Measurements from ENCODE around the gene LUZP2.

LUZP2 gene

DNA sequence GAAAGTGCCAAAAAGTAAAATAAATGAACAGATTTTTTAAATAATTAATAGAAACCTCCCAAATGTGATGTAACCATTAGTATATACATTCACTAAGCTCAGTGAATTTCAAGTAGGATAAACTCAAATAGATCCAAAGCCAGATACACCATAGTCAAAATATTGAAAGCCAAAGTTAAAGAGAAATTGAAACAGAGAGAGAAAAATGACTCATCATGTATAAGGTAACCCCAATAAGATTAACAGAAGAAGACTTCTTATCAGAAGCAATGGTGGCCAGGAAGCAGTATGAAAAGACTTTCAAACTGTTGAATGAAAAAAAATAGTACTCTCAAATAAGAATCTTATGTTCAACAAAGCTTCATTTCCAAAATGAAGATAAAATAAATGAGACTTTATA lies 70.5 kb downstream of the LUZP2 start:
- Histone ChIP-seq H3K27ac (ENCODE audit: low read length) (no peak overlapping the region), H3K9me3 (ENCODE audit: control insufficient read depth in 1 of 2, low read length in 2 of 2) (no peaks in the 10 kb centered on the region), H3K36me3 (ENCODE audit: control insufficient read depth in 1 of 2, insufficient read depth in 2 of 2, low read length in 2 of 2) (no peaks in the 10 kb centered on the region), H3K4me3 (ENCODE audit: low read depth in 1 of 2, low read length in 2 of 2) (no peak overlapping the region), H3K27me3 (ENCODE audit: low read depth, low read length) (no peaks in the 10 kb centered on the region), H3K4me1 (ENCODE audit: control insufficient read depth in 1 of 2, insufficient read depth in 2 of 2, low read length in 2 of 2) (no peaks in the 10 kb centered on the region)

GRCh38 chr11:24572376-24572775 lies 75.5 kb downstream of the LUZP2 start:
- Histone ChIP-seq H3K36me3 (ENCODE audit: control insufficient read depth in 1 of 2, insufficient read depth in 2 of 2, low read length in 2 of 2) (no peaks in the 10 kb centered on the region), H3K4me3 (ENCODE audit: low read depth in 1 of 2, low read length in 2 of 2) (no peak overlapping the region), H3K4me1 (ENCODE audit: control insufficient read depth in 1 of 2, insufficient read depth in 2 of 2, low read length in 2 of 2) (no peaks in the 10 kb centered on the region), H3K27ac (ENCODE audit: low read length) (no peak overlapping the region), H3K9me3 (ENCODE audit: control insufficient read depth in 1 of 2, low read length in 2 of 2) (no peaks in the 10 kb centered on the region), H3K27me3 (ENCODE audit: low read depth, low read length) (no peaks in the 10 kb centered on the region)

DNA sequence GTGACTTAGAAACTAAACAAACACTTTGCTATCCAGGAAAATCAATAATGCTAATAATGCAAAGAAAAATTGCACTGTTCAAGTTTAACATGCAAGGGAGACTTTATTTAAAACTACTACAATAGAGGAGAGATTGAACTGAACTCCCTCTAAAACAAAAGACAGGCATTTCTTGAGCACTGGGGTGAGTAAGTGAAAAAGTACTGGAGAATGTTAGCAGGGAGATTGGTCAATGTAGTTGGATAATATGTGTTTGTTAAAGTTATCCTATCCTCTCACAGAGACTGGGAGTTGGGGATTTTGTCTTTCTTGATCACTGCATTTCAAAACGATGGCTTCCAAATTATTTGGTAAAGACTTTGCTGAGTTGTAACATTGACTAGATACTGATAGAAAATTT lies 77.6 kb downstream of the LUZP2 start:
- Histone ChIP-seq H3K27ac (ENCODE audit: low read length) (no peak overlapping the region), H3K9me3 (ENCODE audit: control insufficient read depth in 1 of 2, low read length in 2 of 2) (no peaks in the 10 kb centered on the region), H3K36me3 (ENCODE audit: control insufficient read depth in 1 of 2, insufficient read depth in 2 of 2, low read length in 2 of 2) (no peaks in the 10 kb centered on the region), H3K4me3 (ENCODE audit: low read depth in 1 of 2, low read length in 2 of 2) (no peak overlapping the region), H3K4me1 (ENCODE audit: control insufficient read depth in 1 of 2, insufficient read depth in 2 of 2, low read length in 2 of 2) (no peaks in the 10 kb centered on the region), H3K27me3 (ENCODE audit: low read depth, low read length) (no peaks in the 10 kb centered on the region)

- Histone ChIP-seq H3K36me3 (ENCODE audit: control insufficient read depth in 1 of 2, insufficient read depth in 2 of 2, low read length in 2 of 2) (no peaks in the 10 kb centered on the region), H3K27me3 (ENCODE audit: low read depth, low read length) (no peaks in the 10 kb centered on the region), H3K27ac (ENCODE audit: low read length) (no peak overlapping the region), H3K9me3 (ENCODE audit: control insufficient read depth in 1 of 2, low read length in 2 of 2) (no peaks in the 10 kb centered on the region), H3K4me1 (ENCODE audit: control insufficient read depth in 1 of 2, insufficient read depth in 2 of 2, low read length in 2 of 2) (no peaks in the 10 kb centered on the region), H3K4me3 (ENCODE audit: low read depth in 1 of 2, low read length in 2 of 2) (no peak overlapping the region)
Measured at GRCh38 chr11:24575392-24575791, 78.5 kb downstream of the LUZP2 start.

- Histone ChIP-seq H3K4me1 (ENCODE audit: control insufficient read depth in 1 of 2, insufficient read depth in 2 of 2, low read length in 2 of 2) (no peaks in the 10 kb centered on the region), H3K9me3 (ENCODE audit: control insufficient read depth in 1 of 2, low read length in 2 of 2) (no peaks in the 10 kb centered on the region), H3K27me3 (ENCODE audit: low read depth, low read length) (no peaks in the 10 kb centered on the region)
Measured at GRCh38 chr11:24585192-24585591, 88.3 kb downstream of the LUZP2 start.

GRCh38 chr11:24587635-24588034 lies 90.8 kb downstream of the LUZP2 start:
- H3K27ac ChIP-seq (ENCODE audit: low read length) = no peak overlapping the region
- H3K27me3 ChIP-seq (ENCODE audit: low read depth, low read length) = no peaks in the 10 kb centered on the region
- no peak overlapping the region for H3K4me3 ChIP-seq (ENCODE audit: low read depth in 1 of 2, low read length in 2 of 2)
- H3K4me1 ChIP-seq (ENCODE audit: control insufficient read depth in 1 of 2, insufficient read depth in 2 of 2, low read length in 2 of 2) = no peaks in the 10 kb centered on the region
- H3K9me3 ChIP-seq (ENCODE audit: control insufficient read depth in 1 of 2, low read length in 2 of 2) = no peaks in the 10 kb centered on the region
- H3K36me3 ChIP-seq (ENCODE audit: control insufficient read depth in 1 of 2, insufficient read depth in 2 of 2, low read length in 2 of 2) = no peaks in the 10 kb centered on the region

More at GRCh38 chr11:24585192-24585591, 88.3 kb downstream of the LUZP2 start:
- Histone ChIP-seq H3K36me3 (ENCODE audit: control insufficient read depth in 1 of 2, insufficient read depth in 2 of 2, low read length in 2 of 2) (no peaks in the 10 kb centered on the region), H3K27ac (ENCODE audit: low read length) (no peak overlapping the region), H3K4me3 (ENCODE audit: low read depth in 1 of 2, low read length in 2 of 2) (no peak overlapping the region)

DNA sequence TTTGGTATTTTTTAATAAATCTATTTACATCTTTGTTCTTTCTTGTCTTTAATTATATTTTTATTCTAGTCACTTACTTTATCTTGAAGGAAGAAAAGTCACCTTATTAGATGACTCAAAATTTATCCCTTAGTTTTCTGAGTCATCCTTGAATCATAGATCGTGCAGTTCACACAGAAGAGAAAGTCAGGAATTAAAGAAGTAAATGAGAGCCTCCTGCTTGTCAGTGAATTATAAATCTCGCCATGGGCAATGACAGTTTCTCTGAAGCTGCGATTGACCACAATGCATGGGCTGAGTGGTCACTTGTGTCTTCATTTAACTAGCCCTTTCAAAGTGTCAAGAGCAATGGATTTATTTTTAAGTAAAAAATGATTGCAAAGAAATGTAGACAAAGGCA lies 91.2 kb downstream of the LUZP2 start:
- H3K36me3 ChIP-seq (ENCODE audit: control insufficient read depth in 1 of 2, insufficient read depth in 2 of 2, low read length in 2 of 2) = no peaks in the 10 kb centered on the region
- no peak overlapping the region for H3K27ac ChIP-seq (ENCODE audit: low read length)
- no peaks in the 10 kb centered on the region for H3K9me3 ChIP-seq (ENCODE audit: control insufficient read depth in 1 of 2, low read length in 2 of 2)
- H3K4me1 ChIP-seq (ENCODE audit: control insufficient read depth in 1 of 2, insufficient read depth in 2 of 2, low read length in 2 of 2) = no peaks in the 10 kb centered on the region
- no peaks in the 10 kb centered on the region for H3K27me3 ChIP-seq (ENCODE audit: low read depth, low read length)
- no peak overlapping the region for H3K4me3 ChIP-seq (ENCODE audit: low read depth in 1 of 2, low read length in 2 of 2)

DNA sequence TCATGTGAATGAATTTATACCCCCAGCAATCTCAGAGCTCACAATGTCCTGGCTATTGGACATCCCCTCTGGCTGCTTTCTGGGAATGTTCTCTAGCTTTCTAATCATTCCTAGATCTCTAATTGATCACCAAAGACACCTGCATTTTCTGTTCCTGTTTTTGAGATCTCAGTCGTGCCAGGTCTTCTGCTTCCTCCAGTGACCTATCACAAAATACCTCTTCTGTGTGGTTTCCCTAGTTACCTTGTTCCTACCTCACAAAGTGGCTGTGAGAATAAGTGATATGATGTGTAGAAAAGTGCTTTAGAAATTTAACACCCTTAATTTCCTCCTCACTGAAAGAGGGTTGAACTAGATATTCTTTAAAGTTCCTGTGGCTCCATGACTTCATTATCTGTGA lies 92.2 kb downstream of the LUZP2 start:
- no peaks in the 10 kb centered on the region for H3K27me3 ChIP-seq (ENCODE audit: low read depth, low read length)
- no peaks in the 10 kb centered on the region for H3K9me3 ChIP-seq (ENCODE audit: control insufficient read depth in 1 of 2, low read length in 2 of 2)
- no peaks in the 10 kb centered on the region for H3K4me1 ChIP-seq (ENCODE audit: control insufficient read depth in 1 of 2, insufficient read depth in 2 of 2, low read length in 2 of 2)
- H3K4me3 ChIP-seq (ENCODE audit: low read depth in 1 of 2, low read length in 2 of 2) = no peak overlapping the region
- no peaks in the 10 kb centered on the region for H3K36me3 ChIP-seq (ENCODE audit: control insufficient read depth in 1 of 2, insufficient read depth in 2 of 2, low read length in 2 of 2)
- H3K27ac ChIP-seq (ENCODE audit: low read length) = no peak overlapping the region

GRCh38 chr11:24591283-24591682 lies 94.4 kb downstream of the LUZP2 start:
- Histone ChIP-seq H3K27me3 (ENCODE audit: low read depth, low read length) (no peaks in the 10 kb centered on the region), H3K4me1 (ENCODE audit: control insufficient read depth in 1 of 2, insufficient read depth in 2 of 2, low read length in 2 of 2) (no peaks in the 10 kb centered on the region), H3K27ac (ENCODE audit: low read length) (no peak overlapping the region), H3K4me3 (ENCODE audit: low read depth in 1 of 2, low read length in 2 of 2) (no peak overlapping the region), H3K36me3 (ENCODE audit: control insufficient read depth in 1 of 2, insufficient read depth in 2 of 2, low read length in 2 of 2) (no peaks in the 10 kb centered on the region), H3K9me3 (ENCODE audit: control insufficient read depth in 1 of 2, low read length in 2 of 2) (no peaks in the 10 kb centered on the region)

GRCh38 chr11:24592360-24592759 lies 95.5 kb downstream of the LUZP2 start:
- no peaks in the 10 kb centered on the region for H3K36me3 ChIP-seq (ENCODE audit: control insufficient read depth in 1 of 2, insufficient read depth in 2 of 2, low read length in 2 of 2)

GRCh38 chr11:24593332-24593731 lies 96.5 kb downstream of the LUZP2 start:
- Histone ChIP-seq H3K4me1 (ENCODE audit: control insufficient read depth in 1 of 2, insufficient read depth in 2 of 2, low read length in 2 of 2) (no peaks in the 10 kb centered on the region), H3K27ac (ENCODE audit: low read length) (no peak overlapping the region), H3K4me3 (ENCODE audit: low read depth in 1 of 2, low read length in 2 of 2) (no peak overlapping the region), H3K9me3 (ENCODE audit: control insufficient read depth in 1 of 2, low read length in 2 of 2) (no peaks in the 10 kb centered on the region), H3K36me3 (ENCODE audit: control insufficient read depth in 1 of 2, insufficient read depth in 2 of 2, low read length in 2 of 2) (no peaks in the 10 kb centered on the region), H3K27me3 (ENCODE audit: low read depth, low read length) (no peaks in the 10 kb centered on the region)

More at GRCh38 chr11:24592360-24592759, 95.5 kb downstream of the LUZP2 start:
- Histone ChIP-seq H3K27ac (ENCODE audit: low read length) (no peak overlapping the region), H3K27me3 (ENCODE audit: low read depth, low read length) (no peaks in the 10 kb centered on the region), H3K9me3 (ENCODE audit: control insufficient read depth in 1 of 2, low read length in 2 of 2) (no peaks in the 10 kb centered on the region), H3K4me3 (ENCODE audit: low read depth in 1 of 2, low read length in 2 of 2) (no peak overlapping the region), H3K4me1 (ENCODE audit: control insufficient read depth in 1 of 2, insufficient read depth in 2 of 2, low read length in 2 of 2) (no peaks in the 10 kb centered on the region)

GRCh38 chr11:24594401-24594800 lies 97.5 kb downstream of the LUZP2 start:
- Histone ChIP-seq H3K4me3 (ENCODE audit: low read depth in 1 of 2, low read length in 2 of 2) (no peak overlapping the region), H3K36me3 (ENCODE audit: control insufficient read depth in 1 of 2, insufficient read depth in 2 of 2, low read length in 2 of 2) (no peaks in the 10 kb centered on the region), H3K4me1 (ENCODE audit: control insufficient read depth in 1 of 2, insufficient read depth in 2 of 2, low read length in 2 of 2) (no peaks in the 10 kb centered on the region), H3K27ac (ENCODE audit: low read length) (no peak overlapping the region), H3K9me3 (ENCODE audit: control insufficient read depth in 1 of 2, low read length in 2 of 2) (no peaks in the 10 kb centered on the region), H3K27me3 (ENCODE audit: low read depth, low read length) (no peaks in the 10 kb centered on the region)

All from muscle layer of duodenum (tissue), 2 donors.